ENCODE measurements around the gene TIMM10B. TPM values are rescaled to one million over a fixed set of nuclear protein-coding genes. Genes with fewer than 3 reads are reported as not detected.
A peak's percentile ranks its signal among the peaks of the same experiment; 100 is the strongest.

Gene TIMM10B
- total and polyA plus RNA-seq, 2 of the 13 experiments (the other 11 are each of a cell fraction or from before 2014, with no cell fraction given): 34.9 to 39.5 TPM

DNA sequence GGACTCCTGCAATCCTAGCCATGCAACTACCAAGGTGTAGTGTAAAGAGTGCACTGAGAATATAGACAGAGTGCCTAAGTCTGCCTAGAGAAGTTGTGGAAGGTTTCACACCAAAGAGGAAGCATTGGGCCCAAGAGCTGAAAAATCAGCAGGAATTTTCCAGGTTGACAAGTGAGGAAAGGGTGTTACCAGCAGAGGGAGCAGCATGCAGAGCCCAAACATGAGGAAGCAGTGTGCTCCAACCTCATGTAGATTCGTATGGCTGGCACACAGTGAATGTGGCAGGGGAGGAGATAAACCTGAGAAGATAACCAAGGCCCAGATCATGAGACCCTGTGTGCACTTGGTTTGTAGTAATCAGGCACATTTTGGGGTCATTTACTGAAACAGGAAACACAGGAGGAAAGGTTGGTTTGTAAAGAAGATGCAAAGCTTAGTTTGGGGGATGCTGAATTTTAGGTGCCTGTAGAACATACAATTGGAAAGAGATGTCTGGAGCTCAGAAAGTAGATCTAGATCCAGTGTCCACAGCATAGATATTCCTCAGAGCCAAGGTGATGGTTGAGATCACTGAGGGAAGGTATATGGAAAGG, 42.2 kb upstream of the TIMM10B start (continued):
- no peak for TF ChIP-seq ZNF20 (CRISPR knock-in tag; IDR thresholded peaks at IDR 0.05)
- peak; percentile 20; the same call in 1 of the 2 replicates for TF ChIP-seq ELF1 (CRISPR knock-in tag; IDR thresholded peaks at IDR 0.05)
- TF ChIP-seq, protein P1, sequence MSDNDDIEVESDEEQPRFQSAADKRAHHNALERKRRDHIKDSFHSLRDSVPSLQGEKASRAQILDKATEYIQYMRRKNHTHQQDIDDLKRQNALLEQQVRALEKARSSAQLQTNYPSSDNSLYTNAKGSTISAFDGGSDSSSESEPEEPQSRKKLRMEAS (IDR thresholded peaks at IDR 0.05): peak; percentile 53; the same call in 1 of the 2 replicates
- 0 out of 2 replicates have a peak, but pooled peaks have one; percentile 44 for TF ChIP-seq ZNF792 (CRISPR knock-in tag; IDR thresholded peaks at IDR 0.05)
- TF ChIP-seq MXD4 (CRISPR knock-in tag; IDR thresholded peaks at IDR 0.05): 0 out of 2 replicates have a peak, but pooled peaks have one; percentile 56
- TF ChIP-seq FOXA3 (CRISPR knock-in tag; IDR thresholded peaks at IDR 0.05): peak; percentile 34; the same call in 1 of the 2 replicates
- 0 out of 2 replicates have a peak, but pooled peaks have one; percentile 28 for TF ChIP-seq MIXL1 (CRISPR knock-in tag; IDR thresholded peaks at IDR 0.05)
- TF ChIP-seq ZFP41 (CRISPR knock-in tag; IDR thresholded peaks at IDR 0.05; ENCODE audit: borderline replicate concordance): no peak

DNA sequence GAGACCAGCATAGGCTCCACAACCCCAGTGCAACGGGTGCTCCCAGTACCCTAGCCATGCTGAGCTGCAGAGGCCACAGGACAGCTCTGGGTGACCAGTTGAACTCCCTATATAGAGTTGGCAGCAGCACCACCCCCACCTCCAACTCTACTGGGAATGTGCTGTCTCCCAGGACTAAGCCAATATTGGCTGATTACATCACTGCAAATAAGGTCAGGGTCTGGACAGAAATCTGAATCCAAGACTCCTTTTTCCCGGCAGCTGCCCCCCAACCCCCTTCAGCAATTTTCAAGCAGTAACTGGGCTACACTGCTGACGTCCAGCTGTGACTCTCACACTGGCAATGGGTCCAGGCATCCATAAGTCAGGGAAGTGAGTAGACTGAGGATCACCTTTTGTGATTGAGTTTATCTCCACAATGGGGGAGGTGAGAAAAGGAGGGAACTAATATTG, 40.4 kb upstream of the TIMM10B start, which contains the start of gene HPX:
Gene HPX (minus strand): TSS at position 82 of the 453 bp plus-strand sequence. CDS start 24 bp downstream, at position 58.
- Histone ChIP-seq H3K4me2 (ENCODE audit: low read depth, low read length) (peak within 1 kb of the TSS; percentile 82), H3K9ac (ENCODE audit: insufficient read depth, low read depth, low read length) (peak within 1 kb of the TSS; percentile 29), H3K27ac (ENCODE audit: extremely low read length, insufficient read depth, low read length) (no peak within 1 kb of the TSS), H3K4me3 (replicated peaks in 1 of 3; ENCODE audit: insufficient read depth in 1 of 3, low read depth in 2 of 3, low read length in 3 of 3) (peak within 1 kb of the TSS; percentile 10 to 38 (median 10); a peak in 4 of 6 replicates), H3K79me2 (ENCODE audit: insufficient read depth, low read length) (no peaks in the 10 kb centered on the region), H4K20me1 (ENCODE audit: insufficient read depth, low read length) (no peaks in the 10 kb centered on the region), H3K27me3 (ENCODE audit: control insufficient read depth in 1 of 2, insufficient read depth in 2 of 2, low read length in 2 of 2) (no peaks in the 10 kb centered on the region; a peak in 1 of 5 replicates), H3K4me1 (ENCODE audit: insufficient read depth, low read length) (peaks cover 59% of the 10 kb centered on the region), H3K9me3 (ENCODE audit: low read length) (no peaks in the 10 kb centered on the region), H3K36me3 (replicated peaks in 1 of 2; ENCODE audit: control insufficient read depth in 1 of 2, insufficient read depth in 2 of 2, low read length in 2 of 2) (no peaks in the 10 kb centered on the region), H2AFZ (ENCODE audit: low read length) (no peak within 1 kb of the TSS)
- BruUV-seq (replicated peaks): no TSS peak
- ChIA-PET CTCF (ENCODE audit: low intra/inter-chr PET ratio, low total read pairs) (no interaction called here), POLR2A (interaction anchor here (0.6 to 3.9 kb wide), 14 partner anchors 11 to 242 kb away, joined by 3 to 22 read pairs (median 8); partner anchors contain the start of genes APBB1, ARFIP2, MRPL17 and SMPD1)
- FAIRE-seq (peak; percentile 81), ATAC-seq (peak; percentile 90), DNase-seq (ENCODE audit: low spot score) (peak; percentile 86)
- in situ Hi-C loops (cut with HindIII; ENCODE audit: extremely low pct_ligation_motif_present, low pct_unique_long_range_greater_than_20kb) (loop anchor here (5.0 kb wide), 1 partner anchor 59 kb away; no protein-coding TSS in a partner anchor), intact Hi-C loops (cut with micrococcal nuclease; ENCODE audit: unreplicated experiment) (loop anchor here (2.0 to 5.0 kb wide), 2 partner anchors 32 to 49 kb away; partner anchors contain the start of genes SMPD1 and TRIM3)
- 0% methylated on average over 3 of the region's 3 CpGs for WGBS (ENCODE audit: low lambda C conversion rate)
- no peak for TF ChIP-seq CBX1 (IDR thresholded peaks at IDR 0.05; ENCODE audit: low read depth)
- TF ChIP-seq MIXL1 (CRISPR knock-in tag; IDR thresholded peaks at IDR 0.05): peak; percentile 52; the same call in 1 of the 2 replicates
- TF ChIP-seq, protein P2, sequence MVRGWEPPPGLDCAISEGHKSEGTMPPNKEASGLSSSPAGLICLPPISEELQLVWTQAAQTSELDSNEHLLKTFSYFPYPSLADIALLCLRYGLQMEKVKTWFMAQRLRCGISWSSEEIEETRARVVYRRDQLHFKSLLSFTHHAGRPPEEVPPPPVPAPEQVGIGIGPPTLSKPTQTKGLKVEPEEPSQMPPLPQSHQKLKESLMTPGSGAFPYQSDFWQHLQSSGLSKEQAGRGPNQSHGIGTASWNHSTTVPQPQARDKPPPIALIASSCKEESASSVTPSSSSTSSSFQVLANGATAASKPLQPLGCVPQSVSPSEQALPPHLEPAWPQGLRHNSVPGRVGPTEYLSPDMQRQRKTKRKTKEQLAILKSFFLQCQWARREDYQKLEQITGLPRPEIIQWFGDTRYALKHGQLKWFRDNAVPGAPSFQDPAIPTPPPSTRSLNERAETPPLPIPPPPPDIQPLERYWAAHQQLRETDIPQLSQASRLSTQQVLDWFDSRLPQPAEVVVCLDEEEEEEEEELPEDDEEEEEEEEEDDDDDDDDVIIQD (CRISPR knock-in tag; IDR thresholded peaks at IDR 0.05; ENCODE audit: low read depth): no peak
- TF ChIP-seq, protein P3, sequence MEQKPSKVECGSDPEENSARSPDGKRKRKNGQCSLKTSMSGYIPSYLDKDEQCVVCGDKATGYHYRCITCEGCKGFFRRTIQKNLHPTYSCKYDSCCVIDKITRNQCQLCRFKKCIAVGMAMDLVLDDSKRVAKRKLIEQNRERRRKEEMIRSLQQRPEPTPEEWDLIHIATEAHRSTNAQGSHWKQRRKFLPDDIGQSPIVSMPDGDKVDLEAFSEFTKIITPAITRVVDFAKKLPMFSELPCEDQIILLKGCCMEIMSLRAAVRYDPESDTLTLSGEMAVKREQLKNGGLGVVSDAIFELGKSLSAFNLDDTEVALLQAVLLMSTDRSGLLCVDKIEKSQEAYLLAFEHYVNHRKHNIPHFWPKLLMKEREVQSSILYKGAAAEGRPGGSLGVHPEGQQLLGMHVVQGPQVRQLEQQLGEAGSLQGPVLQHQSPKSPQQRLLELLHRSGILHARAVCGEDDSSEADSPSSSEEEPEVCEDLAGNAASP (CRISPR knock-in tag; IDR thresholded peaks at IDR 0.05; ENCODE audit: borderline replicate concordance): peak; percentile 59; the same call in 1 of the 2 replicates
- TF ChIP-seq, protein P4, sequence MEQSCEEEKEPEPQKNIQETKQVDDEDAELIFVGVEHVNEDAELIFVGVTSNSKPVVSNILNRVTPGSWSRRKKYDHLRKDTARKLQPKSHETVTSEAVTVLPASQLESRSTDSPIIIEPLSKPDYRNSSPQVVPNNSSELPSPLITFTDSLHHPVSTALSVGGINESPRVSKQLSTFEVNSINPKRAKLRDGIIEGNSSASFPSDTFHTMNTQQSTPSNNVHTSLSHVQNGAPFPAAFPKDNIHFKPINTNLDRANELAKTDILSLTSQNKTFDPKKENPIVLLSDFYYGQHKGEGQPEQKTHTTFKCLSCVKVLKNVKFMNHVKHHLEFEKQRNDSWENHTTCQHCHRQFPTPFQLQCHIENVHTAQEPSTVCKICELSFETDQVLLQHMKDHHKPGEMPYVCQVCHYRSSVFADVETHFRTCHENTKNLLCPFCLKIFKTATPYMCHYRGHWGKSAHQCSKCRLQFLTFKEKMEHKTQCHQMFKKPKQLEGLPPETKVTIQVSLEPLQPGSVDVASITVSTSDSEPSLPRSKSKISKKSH (CRISPR knock-in tag; IDR thresholded peaks at IDR 0.05; ENCODE audit: borderline replicate concordance): no peak
- no peak for TF ChIP-seq FOXP1 (IDR thresholded peaks at IDR 0.05)
- TF ChIP-seq FOXP1 (CRISPR knock-in tag; IDR thresholded peaks at IDR 0.05): peak; percentile 48; the same call in 1 of the 2 replicates
- TF ChIP-seq, protein P5, sequence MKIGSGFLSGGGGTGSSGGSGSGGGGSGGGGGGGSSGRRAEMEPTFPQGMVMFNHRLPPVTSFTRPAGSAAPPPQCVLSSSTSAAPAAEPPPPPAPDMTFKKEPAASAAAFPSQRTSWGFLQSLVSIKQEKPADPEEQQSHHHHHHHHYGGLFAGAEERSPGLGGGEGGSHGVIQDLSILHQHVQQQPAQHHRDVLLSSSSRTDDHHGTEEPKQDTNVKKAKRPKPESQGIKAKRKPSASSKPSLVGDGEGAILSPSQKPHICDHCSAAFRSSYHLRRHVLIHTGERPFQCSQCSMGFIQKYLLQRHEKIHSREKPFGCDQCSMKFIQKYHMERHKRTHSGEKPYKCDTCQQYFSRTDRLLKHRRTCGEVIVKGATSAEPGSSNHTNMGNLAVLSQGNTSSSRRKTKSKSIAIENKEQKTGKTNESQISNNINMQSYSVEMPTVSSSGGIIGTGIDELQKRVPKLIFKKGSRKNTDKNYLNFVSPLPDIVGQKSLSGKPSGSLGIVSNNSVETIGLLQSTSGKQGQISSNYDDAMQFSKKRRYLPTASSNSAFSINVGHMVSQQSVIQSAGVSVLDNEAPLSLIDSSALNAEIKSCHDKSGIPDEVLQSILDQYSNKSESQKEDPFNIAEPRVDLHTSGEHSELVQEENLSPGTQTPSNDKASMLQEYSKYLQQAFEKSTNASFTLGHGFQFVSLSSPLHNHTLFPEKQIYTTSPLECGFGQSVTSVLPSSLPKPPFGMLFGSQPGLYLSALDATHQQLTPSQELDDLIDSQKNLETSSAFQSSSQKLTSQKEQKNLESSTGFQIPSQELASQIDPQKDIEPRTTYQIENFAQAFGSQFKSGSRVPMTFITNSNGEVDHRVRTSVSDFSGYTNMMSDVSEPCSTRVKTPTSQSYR (CRISPR knock-in tag; IDR thresholded peaks at IDR 0.05; ENCODE audit: borderline replicate concordance): peak; percentile 98
